Nephron progenitor cell (in vitro differentiated cells): ENCODE results near the gene AGAP1.
"Not testable (repeated sequence)": the region's sequence is repeated elsewhere in the genome, so short reads cannot be mapped to it uniquely, and the experiment has no call there.

Experiments
- DNase-seq: peaks from one replicate; pipeline ENCODE4 v3.0.0; 2021
- H3K27ac Mint-ChIP-seq: 2 replicates; pipeline ENCODE4 v1.8.0; 2021; ENCODE audit warnings: mild to moderate bottlenecking, moderate library complexity, mixed read lengths
- H3K27me3 Mint-ChIP-seq: 2 replicates; pipeline ENCODE4 v1.8.0; 2021; ENCODE audit warnings: mild to moderate bottlenecking, low read depth, mixed read lengths; ENCODE audit not compliant: poor library complexity
- H3K36me3 Mint-ChIP-seq: 2 replicates; pipeline ENCODE4 v1.8.0; 2021; ENCODE audit warnings: low read depth, mixed read lengths
- H3K4me1 Mint-ChIP-seq: 2 replicates; pipeline ENCODE4 v1.8.0; 2021; ENCODE audit warnings: mixed read lengths
- H3K4me3 Mint-ChIP-seq: 2 replicates; pipeline ENCODE4 v1.8.0; 2021; ENCODE audit warnings: mild to moderate bottlenecking, moderate library complexity, mixed read lengths
- H3K9me3 Mint-ChIP-seq: 2 replicates; pipeline ENCODE4 v1.8.0; 2021; ENCODE audit warnings: mild to moderate bottlenecking, moderate library complexity, mixed read lengths
- TF ChIP-seq, protein P1 (sequence below): fragments of 200-600 bp; sonication (generic); IDR thresholded peaks from 2 replicates; pipeline ENCODE4 v1.5.0; 2021; ENCODE audit warnings: antibody characterized with exemption

AGAP1 gene

GRCh38 chr2:236061899-236062298, 568.1 kb downstream of the AGAP1 start:
- DNase-seq: no peak
- Mint-ChIP-seq H3K4me1 (peaks cover 5% of the 10 kb centered on the region), H3K36me3 (peaks cover 33% of the 10 kb centered on the region), H3K27me3 (peaks cover 6% of the 10 kb centered on the region), H3K27ac (no peak overlapping the region), H3K9me3 (peaks cover 13% of the 10 kb centered on the region), H3K4me3 (no peak overlapping the region)
- TF ChIP-seq, protein P1, sequence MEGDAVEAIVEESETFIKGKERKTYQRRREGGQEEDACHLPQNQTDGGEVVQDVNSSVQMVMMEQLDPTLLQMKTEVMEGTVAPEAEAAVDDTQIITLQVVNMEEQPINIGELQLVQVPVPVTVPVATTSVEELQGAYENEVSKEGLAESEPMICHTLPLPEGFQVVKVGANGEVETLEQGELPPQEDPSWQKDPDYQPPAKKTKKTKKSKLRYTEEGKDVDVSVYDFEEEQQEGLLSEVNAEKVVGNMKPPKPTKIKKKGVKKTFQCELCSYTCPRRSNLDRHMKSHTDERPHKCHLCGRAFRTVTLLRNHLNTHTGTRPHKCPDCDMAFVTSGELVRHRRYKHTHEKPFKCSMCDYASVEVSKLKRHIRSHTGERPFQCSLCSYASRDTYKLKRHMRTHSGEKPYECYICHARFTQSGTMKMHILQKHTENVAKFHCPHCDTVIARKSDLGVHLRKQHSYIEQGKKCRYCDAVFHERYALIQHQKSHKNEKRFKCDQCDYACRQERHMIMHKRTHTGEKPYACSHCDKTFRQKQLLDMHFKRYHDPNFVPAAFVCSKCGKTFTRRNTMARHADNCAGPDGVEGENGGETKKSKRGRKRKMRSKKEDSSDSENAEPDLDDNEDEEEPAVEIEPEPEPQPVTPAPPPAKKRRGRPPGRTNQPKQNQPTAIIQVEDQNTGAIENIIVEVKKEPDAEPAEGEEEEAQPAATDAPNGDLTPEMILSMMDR: no peak

GRCh38 chr2:236062806-236063205, 569.0 kb downstream of the AGAP1 start:
- not testable (repeated sequence) for DNase-seq, H3K27ac Mint-ChIP-seq, H3K27me3 Mint-ChIP-seq, H3K4me3 Mint-ChIP-seq, H3K4me1 Mint-ChIP-seq
- peaks cover 11% of the 10 kb centered on the region for H3K9me3 Mint-ChIP-seq
- H3K36me3 Mint-ChIP-seq: peaks cover 30% of the 10 kb centered on the region

GRCh38 chr2:236063994-236064393, 570.2 kb downstream of the AGAP1 start:
- Mint-ChIP-seq H3K27ac (peak overlapping the region; percentile 29), H3K9me3 (peaks cover 3% of the 10 kb centered on the region), H3K4me1 (peaks cover 5% of the 10 kb centered on the region), H3K27me3 (peaks cover 6% of the 10 kb centered on the region), H3K36me3 (peaks cover 24% of the 10 kb centered on the region), H3K4me3 (no peak overlapping the region)
- DNase-seq: no peak
- TF ChIP-seq, protein P1: no peak

GRCh38 chr2:236065314-236066160, 571.7 kb downstream of the AGAP1 start:
- DNase-seq: no peak
- Mint-ChIP-seq H3K4me1 (peaks cover 7% of the 10 kb centered on the region), H3K9me3 (peaks cover 3% of the 10 kb centered on the region), H3K36me3 (peaks cover 28% of the 10 kb centered on the region), H3K4me3 (no peak overlapping the region), H3K27me3 (peaks cover 6% of the 10 kb centered on the region), H3K27ac (no peak overlapping the region)
- TF ChIP-seq, protein P1: no peak

DNA sequence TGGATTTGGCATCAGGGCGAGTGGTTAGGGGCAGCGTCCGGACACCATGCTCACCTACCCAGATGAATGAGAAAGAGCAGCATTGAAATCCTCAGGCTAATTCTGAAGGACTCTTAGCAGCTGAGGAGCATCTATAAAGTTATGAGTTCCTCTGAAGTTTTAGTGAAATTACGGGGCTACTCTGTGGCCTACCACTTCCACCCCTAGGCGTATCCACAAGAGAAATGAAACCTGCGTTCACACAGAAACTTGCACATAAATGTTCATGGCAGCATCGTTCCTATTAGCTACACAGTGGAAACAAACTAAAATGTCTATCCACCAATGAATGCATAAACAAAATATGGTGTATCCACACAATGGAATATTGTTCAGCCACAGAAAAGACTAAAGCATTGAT, 576.4 kb downstream of the AGAP1 start:
- peaks cover 3% of the 10 kb centered on the region for H3K9me3 Mint-ChIP-seq
- no peak for DNase-seq
- H3K4me1 Mint-ChIP-seq: peaks cover 28% of the 10 kb centered on the region
- peaks cover 21% of the 10 kb centered on the region for H3K36me3 Mint-ChIP-seq
- TF ChIP-seq, protein P1: no peak
- H3K27ac Mint-ChIP-seq: no peak overlapping the region
- H3K4me3 Mint-ChIP-seq: no peak overlapping the region
- peaks cover 4% of the 10 kb centered on the region for H3K27me3 Mint-ChIP-seq

GRCh38 chr2:236073246-236073645, 579.4 kb downstream of the AGAP1 start:
- DNase-seq: no peak
- peaks cover 4% of the 10 kb centered on the region for H3K27me3 Mint-ChIP-seq
- H3K4me1 Mint-ChIP-seq: peaks cover 36% of the 10 kb centered on the region
- no peaks in the 10 kb centered on the region for H3K9me3 Mint-ChIP-seq
- H3K4me3 Mint-ChIP-seq: no peak overlapping the region
- peaks cover 11% of the 10 kb centered on the region for H3K36me3 Mint-ChIP-seq
- no peak overlapping the region for H3K27ac Mint-ChIP-seq
- TF ChIP-seq, protein P1: no peak
